SK-N-SH treated with all-trans-retinoic acid at 6 μM for 48 hours (cell line): ENCODE measurements around the gene CCR6.

Experiments
- ATAC-seq: fragments of 200-7000 bp; cut with Tn5 transposase; 3 replicates; pipeline ENCODE4 v1.9.1; 2020; ENCODE audit warnings: mild to moderate bottlenecking, moderate library complexity
- CSDC2 ChIP-seq: fragments of 250-450 bp; sonication (Bioruptor Pico); IDR thresholded peaks from 2 replicates; pipeline ENCODE4 v1.5.0; 2020; ENCODE audit warnings: mild to moderate bottlenecking, moderate library complexity
- ESRRG ChIP-seq: fragments of 250-450 bp; sonication (Bioruptor Pico); IDR thresholded peaks from 2 replicates; pipeline ENCODE4 v1.6.1; 2021; ENCODE audit warnings: mild to moderate bottlenecking
- GLIS3 ChIP-seq: fragments of 250-450 bp; sonication (Bioruptor Pico); IDR thresholded peaks from 2 replicates; pipeline ENCODE4 v1.5.0; 2020; ENCODE audit warnings: mild to moderate bottlenecking, moderate library complexity
- ISL1 ChIP-seq: fragments of 250-450 bp; sonication (Bioruptor Pico); IDR thresholded peaks from 2 replicates; pipeline ENCODE4 v2.1.2; 2022; ENCODE audit warnings: mild to moderate bottlenecking, moderate library complexity
- OSR1 ChIP-seq: fragments of 250-450 bp; sonication (Bioruptor Pico); IDR thresholded peaks from 2 replicates; pipeline ENCODE4 v1.8.0; 2022; ENCODE audit warnings: moderate library complexity, mild to moderate bottlenecking, inconsistent platforms
- PATZ1 ChIP-seq: fragments of 250-450 bp; sonication (Bioruptor Pico); IDR thresholded peaks from 2 replicates; pipeline ENCODE4 v1.8.0; 2020; ENCODE audit warnings: mild to moderate bottlenecking, moderate library complexity, borderline replicate concordance
- PPARA ChIP-seq: fragments of 250-450 bp; sonication (Bioruptor Pico); IDR thresholded peaks from 2 replicates; pipeline ENCODE4 v1.5.0; 2020; ENCODE audit warnings: mild to moderate bottlenecking, borderline replicate concordance
- RARB ChIP-seq: fragments of 250-450 bp; sonication (Bioruptor Pico); IDR thresholded peaks from 2 replicates; pipeline ENCODE4 v1.8.0; 2021; ENCODE audit warnings: mild to moderate bottlenecking, moderate library complexity
- SNAI2 ChIP-seq: fragments of 250-450 bp; sonication (Bioruptor Pico); IDR thresholded peaks from 2 replicates; pipeline ENCODE4 v1.5.0; 2020; ENCODE audit warnings: mild to moderate bottlenecking, moderate library complexity
- TCF4 ChIP-seq: fragments of 250-450 bp; sonication (Bioruptor Pico); IDR thresholded peaks from 2 replicates; pipeline ENCODE4 v1.8.0; 2021; ENCODE audit warnings: mild to moderate bottlenecking, moderate library complexity, borderline replicate concordance
- TOX ChIP-seq: fragments of 250-450 bp; sonication (Bioruptor Pico); IDR thresholded peaks from 2 replicates; pipeline ENCODE4 v1.8.0; 2021; ENCODE audit warnings: mild to moderate bottlenecking, moderate library complexity, borderline replicate concordance
- TSHZ2 ChIP-seq: fragments of 250-450 bp; sonication (Bioruptor Pico); IDR thresholded peaks from 2 replicates; pipeline ENCODE4 v1.5.0; 2020; ENCODE audit warnings: mild to moderate bottlenecking, moderate library complexity
- ZC3H10 ChIP-seq: fragments of 250-450 bp; sonication (Bioruptor Pico); IDR thresholded peaks from 2 replicates; pipeline ENCODE4 v1.5.1; 2021; ENCODE audit warnings: mild to moderate bottlenecking, moderate library complexity
- ZFP3 ChIP-seq: fragments of 250-450 bp; sonication (Bioruptor Pico); IDR thresholded peaks from 2 replicates; pipeline ENCODE4 v1.5.0; 2020; ENCODE audit warnings: mild to moderate bottlenecking, moderate library complexity
- ZFP30 ChIP-seq: fragments of 450-650 bp; formaldehyde crosslinking; IDR thresholded peaks from 2 replicates; pipeline ENCODE4 v1.5.0; 2022; ENCODE audit warnings: mild to moderate bottlenecking, moderate library complexity
- ZNF565 ChIP-seq: fragments of 450-650 bp; formaldehyde crosslinking; conservative IDR thresholded peaks from 2 replicates; pipeline ENCODE4 v1.5.0; 2020; ENCODE audit warnings: low read depth, mild to moderate bottlenecking, moderate library complexity
- ZNF70 ChIP-seq: fragments of 450-650 bp; formaldehyde crosslinking; IDR thresholded peaks from 2 replicates; pipeline ENCODE4 v1.5.0; 2020; ENCODE audit warnings: mild to moderate bottlenecking, moderate library complexity
- ZNF8 ChIP-seq: fragments of 450-650 bp; formaldehyde crosslinking; IDR thresholded peaks from 2 replicates; pipeline ENCODE4 v1.5.0; 2020; ENCODE audit warnings: mild to moderate bottlenecking, moderate library complexity
- TF ChIP-seq, protein P1 (sequence below): fragments of 250-450 bp; sonication (Bioruptor Pico); IDR thresholded peaks from 2 replicates; pipeline ENCODE4 v1.8.0; 2021; ENCODE audit warnings: low read depth, mild to moderate bottlenecking, moderate library complexity, borderline replicate concordance
- TF ChIP-seq, protein P2 (sequence below): fragments of 250-450 bp; sonication (Bioruptor Pico); IDR thresholded peaks from 2 replicates; pipeline ENCODE4 v1.5.1; 2021; ENCODE audit warnings: mild to moderate bottlenecking, moderate library complexity
- TF ChIP-seq, protein P3 (sequence below): fragments of 250-450 bp; sonication (Bioruptor Pico); IDR thresholded peaks from 2 replicates; pipeline ENCODE4 v1.5.1; 2020; ENCODE audit warnings: low read depth, mild to moderate bottlenecking, moderate library complexity

Gene CCR6

GRCh38 chr6:167142433-167142761, 19.5 kb downstream of the CCR6 start (continued):
- TF ChIP-seq, protein P1, sequence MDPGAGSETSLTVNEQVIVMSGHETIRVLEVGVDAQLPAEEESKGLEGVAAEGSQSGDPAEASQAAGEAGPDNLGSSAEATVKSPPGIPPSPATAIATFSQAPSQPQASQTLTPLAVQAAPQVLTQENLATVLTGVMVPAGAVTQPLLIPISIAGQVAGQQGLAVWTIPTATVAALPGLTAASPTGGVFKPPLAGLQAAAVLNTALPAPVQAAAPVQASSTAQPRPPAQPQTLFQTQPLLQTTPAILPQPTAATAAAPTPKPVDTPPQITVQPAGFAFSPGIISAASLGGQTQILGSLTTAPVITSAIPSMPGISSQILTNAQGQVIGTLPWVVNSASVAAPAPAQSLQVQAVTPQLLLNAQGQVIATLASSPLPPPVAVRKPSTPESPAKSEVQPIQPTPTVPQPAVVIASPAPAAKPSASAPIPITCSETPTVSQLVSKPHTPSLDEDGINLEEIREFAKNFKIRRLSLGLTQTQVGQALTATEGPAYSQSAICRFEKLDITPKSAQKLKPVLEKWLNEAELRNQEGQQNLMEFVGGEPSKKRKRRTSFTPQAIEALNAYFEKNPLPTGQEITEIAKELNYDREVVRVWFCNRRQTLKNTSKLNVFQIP (CRISPR knock-in tag) = no peak
- TF ChIP-seq TCF4 (no peak), SNAI2 (CRISPR knock-in tag) (no peak), ZNF8 (no peak), CSDC2 (CRISPR knock-in tag) (no peak), ZC3H10 (CRISPR knock-in tag) (no peak), GLIS3 (CRISPR knock-in tag) (no peak), ZNF565 (no peak), ZFP3 (no peak), PATZ1 (CRISPR knock-in tag) (no peak), TOX (no peak)

DNA sequence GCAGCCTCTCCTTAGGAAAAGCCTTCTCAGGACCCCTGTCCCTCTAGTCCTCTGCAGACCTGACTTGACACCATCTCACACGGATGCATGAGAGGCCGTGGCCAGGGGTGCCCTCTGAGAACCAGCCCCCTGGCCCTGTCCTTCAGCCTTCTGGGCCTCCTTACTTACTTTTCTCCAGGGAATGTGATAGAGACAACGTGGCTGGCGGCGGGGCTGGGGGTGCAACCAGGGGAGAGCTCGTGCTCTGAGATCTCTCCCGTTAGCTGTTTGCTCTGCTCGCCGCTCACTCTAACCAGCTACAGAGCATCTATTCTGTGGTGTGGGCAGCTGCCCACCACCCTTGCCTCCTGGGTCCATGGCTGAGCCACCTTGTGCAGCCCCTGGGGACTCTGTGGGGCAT, 20.1 kb downstream of the CCR6 start:
- TF ChIP-seq ZC3H10 (CRISPR knock-in tag) (no peak), ZFP30 (no peak), SNAI2 (CRISPR knock-in tag) (no peak), OSR1 (CRISPR knock-in tag) (no peak), TSHZ2 (no peak), TCF4 (no peak), TOX (no peak), PPARA (CRISPR knock-in tag) (no peak)
- TF ChIP-seq, protein P2, sequence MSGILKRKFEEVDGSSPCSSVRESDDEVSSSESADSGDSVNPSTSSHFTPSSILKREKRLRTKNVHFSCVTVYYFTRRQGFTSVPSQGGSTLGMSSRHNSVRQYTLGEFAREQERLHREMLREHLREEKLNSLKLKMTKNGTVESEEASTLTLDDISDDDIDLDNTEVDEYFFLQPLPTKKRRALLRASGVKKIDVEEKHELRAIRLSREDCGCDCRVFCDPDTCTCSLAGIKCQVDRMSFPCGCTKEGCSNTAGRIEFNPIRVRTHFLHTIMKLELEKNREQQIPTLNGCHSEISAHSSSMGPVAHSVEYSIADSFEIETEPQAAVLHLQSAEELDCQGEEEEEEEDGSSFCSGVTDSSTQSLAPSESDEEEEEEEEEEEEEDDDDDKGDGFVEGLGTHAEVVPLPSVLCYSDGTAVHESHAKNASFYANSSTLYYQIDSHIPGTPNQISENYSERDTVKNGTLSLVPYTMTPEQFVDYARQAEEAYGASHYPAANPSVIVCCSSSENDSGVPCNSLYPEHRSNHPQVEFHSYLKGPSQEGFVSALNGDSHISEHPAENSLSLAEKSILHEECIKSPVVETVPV (CRISPR knock-in tag) = no peak
- TF ChIP-seq, protein P1 (CRISPR knock-in tag) = no peak
- no peak for ATAC-seq

GRCh38 chr6:167145461-167145860, 22.6 kb downstream of the CCR6 start:
- ATAC-seq = no peak
- no peak for TF ChIP-seq ZNF565
- no peak for TF ChIP-seq ISL1 (CRISPR knock-in tag)
- TF ChIP-seq, protein P2 (CRISPR knock-in tag) = no peak
- TF ChIP-seq TSHZ2 = no peak
- TF ChIP-seq ZFP3 = no peak
- TF ChIP-seq GLIS3 (CRISPR knock-in tag) = no peak
- no peak for TF ChIP-seq TOX
- TF ChIP-seq ZNF70 = no peak
- TF ChIP-seq, protein P3, sequence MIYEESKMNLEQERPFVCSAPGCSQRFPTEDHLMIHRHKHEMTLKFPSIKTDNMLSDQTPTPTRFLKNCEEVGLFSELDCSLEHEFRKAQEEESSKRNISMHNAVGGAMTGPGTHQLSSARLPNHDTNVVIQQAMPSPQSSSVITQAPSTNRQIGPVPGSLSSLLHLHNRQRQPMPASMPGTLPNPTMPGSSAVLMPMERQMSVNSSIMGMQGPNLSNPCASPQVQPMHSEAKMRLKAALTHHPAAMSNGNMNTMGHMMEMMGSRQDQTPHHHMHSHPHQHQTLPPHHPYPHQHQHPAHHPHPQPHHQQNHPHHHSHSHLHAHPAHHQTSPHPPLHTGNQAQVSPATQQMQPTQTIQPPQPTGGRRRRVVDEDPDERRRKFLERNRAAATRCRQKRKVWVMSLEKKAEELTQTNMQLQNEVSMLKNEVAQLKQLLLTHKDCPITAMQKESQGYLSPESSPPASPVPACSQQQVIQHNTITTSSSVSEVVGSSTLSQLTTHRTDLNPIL (CRISPR knock-in tag) = no peak
- no peak for TF ChIP-seq PPARA (CRISPR knock-in tag)
- TF ChIP-seq RARB (CRISPR knock-in tag) = no peak
- no peak for TF ChIP-seq ESRRG (CRISPR knock-in tag)
- TF ChIP-seq ZC3H10 (CRISPR knock-in tag) = no peak
- TF ChIP-seq ZFP30 = no peak
- TF ChIP-seq ZNF8 = no peak
